ENCODE data around the gene RPS15.

Gene RPS15

DNA sequence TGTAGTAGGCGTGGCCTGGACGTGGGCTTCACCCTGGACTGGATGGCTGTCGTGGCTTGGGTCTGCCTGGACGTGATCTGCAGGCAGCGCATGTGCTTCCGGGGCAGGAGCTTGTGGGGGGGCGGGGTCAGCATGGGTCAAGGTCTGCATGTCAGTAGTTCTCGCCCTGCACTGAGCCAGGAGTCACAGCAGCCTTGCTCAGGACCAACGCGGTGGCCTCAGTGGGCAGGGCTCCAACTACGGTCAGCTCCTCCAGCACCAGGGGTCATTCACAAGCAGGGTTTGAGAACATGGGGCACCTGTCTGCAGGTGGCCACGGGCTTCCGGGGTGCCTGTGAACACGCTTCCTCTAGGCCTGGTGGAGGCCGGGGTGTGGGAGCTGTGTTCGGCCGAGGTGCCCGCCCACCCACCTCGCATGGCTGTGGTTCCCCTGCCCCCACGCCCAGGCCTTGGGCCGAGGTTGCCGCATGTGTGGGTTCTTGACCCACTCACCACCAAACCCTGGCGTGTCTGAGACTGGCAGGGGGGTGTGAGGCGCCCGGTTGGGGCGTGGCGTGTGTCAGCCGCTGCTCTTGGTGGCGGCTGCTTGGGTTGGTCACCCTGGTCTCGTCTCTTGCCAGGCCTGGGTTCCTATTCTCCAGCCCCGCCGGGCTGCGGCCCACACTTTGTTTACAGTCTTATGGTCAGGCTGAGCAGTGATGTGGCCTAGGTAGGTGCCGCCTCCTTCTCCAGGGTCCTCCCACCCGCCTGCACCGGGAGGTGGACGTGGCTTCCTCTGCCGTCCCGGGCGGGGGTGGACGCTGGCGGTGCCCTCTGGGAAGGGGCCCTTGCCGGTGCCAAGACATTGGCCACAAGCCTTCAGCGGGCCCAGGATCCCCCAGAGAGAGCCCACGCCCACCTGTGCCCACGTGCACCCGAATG lies 4.8 kb upstream of the RPS15 start:
- TF ChIP-seq RARB (CRISPR knock-in tag; IDR thresholded peaks at IDR 0.05) = no peak
- no peak for TF ChIP-seq ESRRG (CRISPR knock-in tag; IDR thresholded peaks at IDR 0.05)
- TF ChIP-seq, protein P1, sequence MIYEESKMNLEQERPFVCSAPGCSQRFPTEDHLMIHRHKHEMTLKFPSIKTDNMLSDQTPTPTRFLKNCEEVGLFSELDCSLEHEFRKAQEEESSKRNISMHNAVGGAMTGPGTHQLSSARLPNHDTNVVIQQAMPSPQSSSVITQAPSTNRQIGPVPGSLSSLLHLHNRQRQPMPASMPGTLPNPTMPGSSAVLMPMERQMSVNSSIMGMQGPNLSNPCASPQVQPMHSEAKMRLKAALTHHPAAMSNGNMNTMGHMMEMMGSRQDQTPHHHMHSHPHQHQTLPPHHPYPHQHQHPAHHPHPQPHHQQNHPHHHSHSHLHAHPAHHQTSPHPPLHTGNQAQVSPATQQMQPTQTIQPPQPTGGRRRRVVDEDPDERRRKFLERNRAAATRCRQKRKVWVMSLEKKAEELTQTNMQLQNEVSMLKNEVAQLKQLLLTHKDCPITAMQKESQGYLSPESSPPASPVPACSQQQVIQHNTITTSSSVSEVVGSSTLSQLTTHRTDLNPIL (CRISPR knock-in tag; IDR thresholded peaks at IDR 0.05; ENCODE audit: low read depth) = no peak
- ATAC-seq = no peak

DNA sequence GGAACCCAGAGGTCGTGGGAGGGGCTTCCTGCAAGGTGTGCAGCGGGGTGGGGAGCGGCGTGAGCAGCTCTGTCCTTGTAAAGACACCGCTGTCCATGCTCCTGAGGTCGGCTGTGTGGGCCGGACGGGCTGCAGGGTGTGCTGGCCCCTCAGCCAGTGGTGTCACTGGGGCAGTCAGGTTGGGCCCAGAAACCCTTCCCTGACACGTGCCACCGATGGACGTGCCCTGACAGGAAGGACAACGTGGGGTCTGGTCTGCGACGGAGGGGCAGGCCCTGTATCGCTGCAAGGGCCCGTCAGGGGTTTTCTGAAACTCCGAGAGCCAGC lies 4.2 kb upstream of the RPS15 start:
- TF ChIP-seq CSDC2 (CRISPR knock-in tag; IDR thresholded peaks at IDR 0.05) (no peak), OSR1 (CRISPR knock-in tag; IDR thresholded peaks at IDR 0.05) (no peak), ZNF70 (CRISPR knock-in tag; IDR thresholded peaks at IDR 0.05) (no peak), ISL1 (CRISPR knock-in tag; IDR thresholded peaks at IDR 0.05) (no peak), ESRRG (CRISPR knock-in tag; IDR thresholded peaks at IDR 0.05) (no peak), RARB (CRISPR knock-in tag; IDR thresholded peaks at IDR 0.05) (no peak), BACH2 (CRISPR knock-in tag; IDR thresholded peaks at IDR 0.05; ENCODE audit: borderline replicate concordance) (no peak), PPARA (CRISPR knock-in tag; IDR thresholded peaks at IDR 0.05; ENCODE audit: borderline replicate concordance) (no peak), TOX (CRISPR knock-in tag; IDR thresholded peaks at IDR 0.05; ENCODE audit: borderline replicate concordance) (no peak), ARNTL (CRISPR knock-in tag; IDR thresholded peaks at IDR 0.05; ENCODE audit: borderline replicate concordance, low read depth) (no peak), GLIS3 (CRISPR knock-in tag; IDR thresholded peaks at IDR 0.05) (no peak), ZNF8 (CRISPR knock-in tag; IDR thresholded peaks at IDR 0.05) (no peak), ZNF565 (CRISPR knock-in tag; conservative IDR thresholded peaks at IDR 0.05; ENCODE audit: low read depth) (no peak)
- TF ChIP-seq, protein P2, sequence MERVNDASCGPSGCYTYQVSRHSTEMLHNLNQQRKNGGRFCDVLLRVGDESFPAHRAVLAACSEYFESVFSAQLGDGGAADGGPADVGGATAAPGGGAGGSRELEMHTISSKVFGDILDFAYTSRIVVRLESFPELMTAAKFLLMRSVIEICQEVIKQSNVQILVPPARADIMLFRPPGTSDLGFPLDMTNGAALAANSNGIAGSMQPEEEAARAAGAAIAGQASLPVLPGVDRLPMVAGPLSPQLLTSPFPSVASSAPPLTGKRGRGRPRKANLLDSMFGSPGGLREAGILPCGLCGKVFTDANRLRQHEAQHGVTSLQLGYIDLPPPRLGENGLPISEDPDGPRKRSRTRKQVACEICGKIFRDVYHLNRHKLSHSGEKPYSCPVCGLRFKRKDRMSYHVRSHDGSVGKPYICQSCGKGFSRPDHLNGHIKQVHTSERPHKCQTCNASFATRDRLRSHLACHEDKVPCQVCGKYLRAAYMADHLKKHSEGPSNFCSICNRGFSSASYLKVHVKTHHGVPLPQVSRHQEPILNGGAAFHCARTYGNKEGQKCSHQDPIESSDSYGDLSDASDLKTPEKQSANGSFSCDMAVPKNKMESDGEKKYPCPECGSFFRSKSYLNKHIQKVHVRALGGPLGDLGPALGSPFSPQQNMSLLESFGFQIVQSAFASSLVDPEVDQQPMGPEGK (CRISPR knock-in tag; IDR thresholded peaks at IDR 0.05; ENCODE audit: borderline replicate concordance) = no peak
- TF ChIP-seq, protein P3, sequence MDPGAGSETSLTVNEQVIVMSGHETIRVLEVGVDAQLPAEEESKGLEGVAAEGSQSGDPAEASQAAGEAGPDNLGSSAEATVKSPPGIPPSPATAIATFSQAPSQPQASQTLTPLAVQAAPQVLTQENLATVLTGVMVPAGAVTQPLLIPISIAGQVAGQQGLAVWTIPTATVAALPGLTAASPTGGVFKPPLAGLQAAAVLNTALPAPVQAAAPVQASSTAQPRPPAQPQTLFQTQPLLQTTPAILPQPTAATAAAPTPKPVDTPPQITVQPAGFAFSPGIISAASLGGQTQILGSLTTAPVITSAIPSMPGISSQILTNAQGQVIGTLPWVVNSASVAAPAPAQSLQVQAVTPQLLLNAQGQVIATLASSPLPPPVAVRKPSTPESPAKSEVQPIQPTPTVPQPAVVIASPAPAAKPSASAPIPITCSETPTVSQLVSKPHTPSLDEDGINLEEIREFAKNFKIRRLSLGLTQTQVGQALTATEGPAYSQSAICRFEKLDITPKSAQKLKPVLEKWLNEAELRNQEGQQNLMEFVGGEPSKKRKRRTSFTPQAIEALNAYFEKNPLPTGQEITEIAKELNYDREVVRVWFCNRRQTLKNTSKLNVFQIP (CRISPR knock-in tag; IDR thresholded peaks at IDR 0.05; ENCODE audit: borderline replicate concordance, low read depth) = no peak
- TF ChIP-seq, protein P4, sequence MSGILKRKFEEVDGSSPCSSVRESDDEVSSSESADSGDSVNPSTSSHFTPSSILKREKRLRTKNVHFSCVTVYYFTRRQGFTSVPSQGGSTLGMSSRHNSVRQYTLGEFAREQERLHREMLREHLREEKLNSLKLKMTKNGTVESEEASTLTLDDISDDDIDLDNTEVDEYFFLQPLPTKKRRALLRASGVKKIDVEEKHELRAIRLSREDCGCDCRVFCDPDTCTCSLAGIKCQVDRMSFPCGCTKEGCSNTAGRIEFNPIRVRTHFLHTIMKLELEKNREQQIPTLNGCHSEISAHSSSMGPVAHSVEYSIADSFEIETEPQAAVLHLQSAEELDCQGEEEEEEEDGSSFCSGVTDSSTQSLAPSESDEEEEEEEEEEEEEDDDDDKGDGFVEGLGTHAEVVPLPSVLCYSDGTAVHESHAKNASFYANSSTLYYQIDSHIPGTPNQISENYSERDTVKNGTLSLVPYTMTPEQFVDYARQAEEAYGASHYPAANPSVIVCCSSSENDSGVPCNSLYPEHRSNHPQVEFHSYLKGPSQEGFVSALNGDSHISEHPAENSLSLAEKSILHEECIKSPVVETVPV (CRISPR knock-in tag; IDR thresholded peaks at IDR 0.05) = no peak
- ATAC-seq = no peak

DNA sequence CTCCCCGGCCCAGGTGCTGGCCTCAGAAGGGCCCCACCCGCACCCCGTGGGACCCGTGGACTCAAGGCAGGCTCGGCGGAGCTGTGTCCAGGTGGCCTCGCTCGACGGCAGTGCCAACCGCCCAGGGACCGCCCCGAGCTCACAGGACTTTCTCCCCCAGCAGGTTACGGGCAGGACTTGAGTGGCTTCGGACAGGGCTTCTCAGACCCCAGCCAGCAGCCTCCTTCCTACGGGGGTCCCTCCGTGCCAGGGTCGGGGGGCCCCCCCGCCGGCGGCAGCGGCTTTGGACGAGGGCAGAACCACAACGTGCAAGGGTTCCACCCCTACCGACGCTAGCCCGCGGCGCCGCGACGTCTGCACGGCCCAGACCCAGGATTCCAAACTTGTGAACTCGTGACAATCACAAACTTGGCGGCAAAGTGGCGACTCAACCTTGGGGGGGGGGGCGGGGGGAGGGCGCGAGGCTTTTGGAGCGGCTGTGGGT lies 3.6 kb upstream of the RPS15 start:
- ATAC-seq = no peak
- TF ChIP-seq OSR1 (CRISPR knock-in tag; IDR thresholded peaks at IDR 0.05) (no peak), GLIS3 (CRISPR knock-in tag; IDR thresholded peaks at IDR 0.05) (no peak)

DNA sequence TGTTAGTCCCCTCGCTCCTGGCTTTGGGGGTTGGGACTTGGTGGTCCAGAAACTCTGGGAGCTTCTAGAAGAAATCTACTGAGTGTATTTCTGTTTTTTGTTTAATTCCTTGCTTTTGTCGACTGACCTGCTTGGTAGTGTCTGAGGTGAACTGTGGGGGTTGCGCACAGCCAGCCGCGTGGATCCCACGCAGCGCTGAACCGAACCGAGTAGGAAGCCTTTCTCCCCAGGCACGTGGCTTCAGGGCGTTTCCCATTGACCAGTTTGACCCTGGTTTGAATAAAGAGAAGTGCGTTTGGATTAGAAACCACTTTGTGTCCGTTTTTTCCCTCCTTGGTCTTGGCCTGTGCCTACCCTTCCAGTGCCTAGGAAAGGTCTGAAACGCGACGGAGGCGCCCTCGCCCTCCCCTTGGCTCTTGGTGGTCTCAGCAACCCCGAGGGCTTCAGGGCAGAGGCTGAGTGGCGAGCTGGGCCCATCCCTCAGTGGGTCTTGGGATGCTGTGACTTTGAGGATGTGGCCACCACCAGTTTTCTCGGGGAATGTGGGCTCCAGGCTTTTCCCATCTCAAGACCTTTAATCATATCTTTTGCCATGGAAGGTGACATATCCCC lies 2.7 kb upstream of the RPS15 start:
- ATAC-seq = no peak
- no peak for TF ChIP-seq OSR1 (CRISPR knock-in tag; IDR thresholded peaks at IDR 0.05)
- TF ChIP-seq BACH2 (CRISPR knock-in tag; IDR thresholded peaks at IDR 0.05; ENCODE audit: borderline replicate concordance) = no peak
- TF ChIP-seq ZNF565 (CRISPR knock-in tag; conservative IDR thresholded peaks at IDR 0.05; ENCODE audit: low read depth) = no peak
- TF ChIP-seq, protein P2 (CRISPR knock-in tag; IDR thresholded peaks at IDR 0.05; ENCODE audit: borderline replicate concordance) = no peak
- no peak for TF ChIP-seq SNAI2 (CRISPR knock-in tag; IDR thresholded peaks at IDR 0.05)
- TF ChIP-seq RARB (CRISPR knock-in tag; IDR thresholded peaks at IDR 0.05) = no peak
- no peak for TF ChIP-seq ZFP3 (CRISPR knock-in tag; IDR thresholded peaks at IDR 0.05)
- TF ChIP-seq GLIS3 (CRISPR knock-in tag; IDR thresholded peaks at IDR 0.05) = no peak
- TF ChIP-seq PPARA (CRISPR knock-in tag; IDR thresholded peaks at IDR 0.05; ENCODE audit: borderline replicate concordance) = no peak
- TF ChIP-seq ARNTL (CRISPR knock-in tag; IDR thresholded peaks at IDR 0.05; ENCODE audit: borderline replicate concordance, low read depth) = no peak
- TF ChIP-seq, protein P1 (CRISPR knock-in tag; IDR thresholded peaks at IDR 0.05; ENCODE audit: low read depth) = no peak
- TF ChIP-seq ISL1 (CRISPR knock-in tag; IDR thresholded peaks at IDR 0.05) = no peak
- TF ChIP-seq ESRRG (CRISPR knock-in tag; IDR thresholded peaks at IDR 0.05) = no peak
- TF ChIP-seq ZNF8 (CRISPR knock-in tag; IDR thresholded peaks at IDR 0.05) = no peak
- no peak for TF ChIP-seq TOX (CRISPR knock-in tag; IDR thresholded peaks at IDR 0.05; ENCODE audit: borderline replicate concordance)
- TF ChIP-seq, protein P4 (CRISPR knock-in tag; IDR thresholded peaks at IDR 0.05) = no peak
- no peak for TF ChIP-seq CSDC2 (CRISPR knock-in tag; IDR thresholded peaks at IDR 0.05)
- no peak for TF ChIP-seq ZC3H10 (CRISPR knock-in tag; IDR thresholded peaks at IDR 0.05)
- no peak for TF ChIP-seq TCF4 (CRISPR knock-in tag; IDR thresholded peaks at IDR 0.05; ENCODE audit: borderline replicate concordance)
